RWPE1 (cell line): ENCODE results near the gene OAF.

Experiments used
- CTCF ChIA-PET: fragments of 350-600 bp; sonication (Branson Sonifier 250); formaldehyde crosslinking; extraction: SDS; loops from one replicate; lab custom pipeline; 2021; lab: Yijun Ruan, JAX
- POLR2A ChIA-PET: fragments of 400-600 bp; formaldehyde crosslinking; extraction: SDS; loops from one replicate; lab custom pipeline; 2020; ENCODE audit warnings: antibody characterized with exemption; ENCODE audit not compliant: low non-redundant PET; lab: Yijun Ruan, JAX
- DNase-seq: peaks from one replicate; pipeline ENCODE4 v3.0.0; 2012; ENCODE audit warnings: low spot score
- H3K27ac ChIP-seq: fragments of 450-650 bp; 2 replicates; pipeline ENCODE4 v1.5.1; 2017
- TF ChIP-seq, protein P1 (sequence below): fragments of 450-650 bp; conservative IDR thresholded peaks from 2 replicates; pipeline ENCODE4 v1.5.1; 2017; ENCODE audit warnings: low read depth, mild to moderate bottlenecking

OAF gene

GRCh38 chr11:120210626-120211521 lies at the start of gene OAF:
TSS of gene OAF (plus strand) at chr11:120211032. CDS start at chr11:120211280, 248 bp downstream.
- H3K27ac ChIP-seq, result peak within 1 kb of the TSS; percentile 83
- TF ChIP-seq, protein P1, sequence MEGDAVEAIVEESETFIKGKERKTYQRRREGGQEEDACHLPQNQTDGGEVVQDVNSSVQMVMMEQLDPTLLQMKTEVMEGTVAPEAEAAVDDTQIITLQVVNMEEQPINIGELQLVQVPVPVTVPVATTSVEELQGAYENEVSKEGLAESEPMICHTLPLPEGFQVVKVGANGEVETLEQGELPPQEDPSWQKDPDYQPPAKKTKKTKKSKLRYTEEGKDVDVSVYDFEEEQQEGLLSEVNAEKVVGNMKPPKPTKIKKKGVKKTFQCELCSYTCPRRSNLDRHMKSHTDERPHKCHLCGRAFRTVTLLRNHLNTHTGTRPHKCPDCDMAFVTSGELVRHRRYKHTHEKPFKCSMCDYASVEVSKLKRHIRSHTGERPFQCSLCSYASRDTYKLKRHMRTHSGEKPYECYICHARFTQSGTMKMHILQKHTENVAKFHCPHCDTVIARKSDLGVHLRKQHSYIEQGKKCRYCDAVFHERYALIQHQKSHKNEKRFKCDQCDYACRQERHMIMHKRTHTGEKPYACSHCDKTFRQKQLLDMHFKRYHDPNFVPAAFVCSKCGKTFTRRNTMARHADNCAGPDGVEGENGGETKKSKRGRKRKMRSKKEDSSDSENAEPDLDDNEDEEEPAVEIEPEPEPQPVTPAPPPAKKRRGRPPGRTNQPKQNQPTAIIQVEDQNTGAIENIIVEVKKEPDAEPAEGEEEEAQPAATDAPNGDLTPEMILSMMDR, result peak; percentile 44
- DNase-seq, result peak; percentile 88
- ChIA-PET CTCF (interaction anchor here (0.6 to 1.0 kb wide), 3 partner anchors 18 to 875 kb away, joined by 3 to 8 read pairs (median 3); no protein-coding TSS in a partner anchor), POLR2A (no interaction called here)

- CTCF ChIA-PET, result interaction anchor here (1.3 to 1.6 kb wide), 2 partner anchors 9 to 34 kb away, joined by 7 to 8 read pairs; no protein-coding TSS in a partner anchor
- H3K27ac ChIP-seq, result no peak overlapping the region
- POLR2A ChIA-PET, result no interaction called here
- TF ChIP-seq, protein P1, result no peak
- DNase-seq, result no peak
Measured at GRCh38 chr11:120167659-120168058, 43.2 kb upstream of the OAF start.

- DNase-seq, result no peak
- POLR2A ChIA-PET, result no interaction called here
- CTCF ChIA-PET, result interaction anchor here (0.6 to 2.5 kb wide), 20 partner anchors 8 to 1079 kb away, joined by 3 to 32 read pairs (median 4); partner anchors contain the start of gene TRIM29
- TF ChIP-seq, protein P1, result no peak
- peak overlapping the region; percentile 70 for H3K27ac ChIP-seq
Measured at GRCh38 chr11:120168108-120168959, 42.5 kb upstream of the OAF start.

GRCh38 chr11:120168960-120169681 lies 41.7 kb upstream of the OAF start:
- CTCF ChIA-PET, result interaction anchor here (0.6 to 2.5 kb wide), 27 partner anchors 9 to 1078 kb away, joined by 3 to 32 read pairs (median 3); partner anchors contain the start of gene TRIM29
- H3K27ac ChIP-seq, result peak overlapping the region; percentile 70
- peak; percentile 78 for DNase-seq
- TF ChIP-seq, protein P1, result peak; percentile 93
- POLR2A ChIA-PET, result no interaction called here

- POLR2A ChIA-PET, result no interaction called here
- TF ChIP-seq, protein P1, result no peak
- CTCF ChIA-PET, result interaction anchor here (0.5 to 2.5 kb wide), 10 partner anchors 33 to 1067 kb away, joined by 3 to 32 read pairs (median 3); partner anchors contain the start of gene TRIM29
- H3K27ac ChIP-seq, result peak overlapping the region; percentile 70
- DNase-seq, result no peak
Measured at GRCh38 chr11:120169981-120170698, 40.7 kb upstream of the OAF start.
